Myocyte (in vitro differentiated cells): Measurements from ENCODE around the gene ABCA8. TPM values are rescaled to one million over a fixed set of nuclear protein-coding genes. Genes with fewer than 3 reads are reported as not detected.
A peak's percentile ranks its signal among the peaks of the same experiment; 100 is the strongest.

Experiments
- DNase-seq: peaks from one replicate; pipeline ENCODE4 v3.0.0-alpha.2; 2012; ENCODE audit warnings: low read depth
- total RNA-seq: library from RNA; depleted of rRNA; stranded (reverse); fragments of >200 nt; gene quantifications from 2 replicates; pipeline ENCODE4 v1.2.3, GENCODE V29; 2014

Gene ABCA8
- total RNA-seq, 1 donor from 2014 or later = 0.11 TPM

DNA sequence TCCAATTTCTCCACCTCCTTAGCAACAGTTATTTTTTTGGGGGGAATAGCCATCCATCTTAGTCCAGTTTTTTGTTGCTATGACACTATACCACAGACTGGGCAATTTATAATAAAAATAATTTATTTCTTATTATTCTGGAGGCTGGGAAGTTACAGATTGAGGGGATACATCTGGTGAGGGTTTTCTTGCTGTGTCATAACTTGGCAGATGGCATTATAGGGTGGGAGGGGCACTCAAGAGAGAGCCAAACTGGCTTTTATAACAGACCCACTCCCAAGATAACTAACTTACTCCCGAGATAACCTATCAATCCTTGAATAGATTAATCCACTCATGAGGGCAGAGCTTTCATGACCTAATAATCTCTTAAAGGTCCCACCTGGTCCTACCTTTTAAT lies 84.2 kb downstream of the ABCA8 start:
- DNase-seq = no peak

DNA sequence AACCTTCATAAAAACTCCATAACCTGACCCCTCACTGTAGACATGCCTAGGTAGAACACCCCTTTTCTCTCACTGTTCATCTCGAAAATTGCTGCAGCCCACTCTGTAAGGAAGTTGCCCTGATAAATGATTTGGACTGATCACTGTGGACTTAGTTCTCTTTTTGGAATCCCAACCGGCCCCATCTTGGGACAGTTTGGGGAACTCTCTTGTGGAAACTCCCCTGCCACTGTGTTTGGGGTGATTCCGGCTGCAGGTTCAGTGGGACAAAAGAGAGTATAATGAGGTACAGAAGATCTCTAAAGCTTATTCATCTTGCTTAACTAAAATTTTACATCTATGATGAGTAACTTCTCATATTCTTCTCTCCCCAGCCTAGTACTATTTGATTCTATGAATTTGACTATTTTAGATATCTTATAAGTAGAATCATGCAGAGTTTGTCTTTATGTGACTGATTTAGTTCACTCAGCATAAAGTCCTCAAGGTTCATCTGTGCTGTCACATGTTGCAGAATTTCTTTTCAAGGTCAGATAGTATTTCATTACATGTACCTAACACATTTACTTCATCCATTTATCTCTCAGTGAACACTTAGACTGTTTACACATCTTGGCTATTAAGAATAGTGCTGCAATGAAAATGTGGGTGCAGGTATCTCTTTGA lies 84.9 kb downstream of the ABCA8 start:
- DNase-seq = no peak

- no peak for DNase-seq
Observed at GRCh38 chr17:68868708-68869107, 86.5 kb downstream of the ABCA8 start.

DNA sequence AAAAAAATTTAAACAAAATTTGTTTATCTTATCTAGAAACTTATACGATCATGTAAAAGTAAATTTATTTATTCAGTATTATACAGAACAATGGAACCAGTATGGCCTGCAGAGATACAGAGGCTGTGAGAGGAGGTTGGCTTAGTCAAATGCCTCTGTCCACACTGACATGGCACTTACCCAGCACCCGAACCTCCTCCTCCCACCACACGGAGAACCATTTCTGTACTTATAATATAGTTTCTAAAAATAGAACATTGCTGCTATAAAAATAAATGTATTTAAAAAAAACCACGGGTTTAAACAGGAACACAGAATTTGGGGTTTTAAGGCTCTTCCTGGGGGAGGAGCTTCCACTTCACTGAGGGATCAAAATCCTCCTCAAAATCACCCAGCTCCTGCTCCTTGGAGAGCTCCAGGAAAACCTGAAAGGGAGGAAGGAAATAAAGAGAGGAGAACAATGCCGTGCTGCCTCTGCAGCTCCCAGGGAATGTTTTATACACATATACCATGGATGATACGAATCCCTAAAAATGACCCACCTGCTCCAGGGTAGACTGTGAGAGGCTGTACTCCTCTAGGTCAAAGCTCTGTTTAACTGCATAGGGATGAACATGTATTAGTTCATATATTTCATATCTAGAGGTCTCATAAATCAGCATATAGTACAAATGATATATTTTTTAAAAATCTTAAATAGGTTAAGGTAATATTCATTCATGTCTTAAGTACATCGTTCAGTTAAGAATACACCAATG lies 87.3 kb downstream of the ABCA8 start:
- DNase-seq = no peak

DNA sequence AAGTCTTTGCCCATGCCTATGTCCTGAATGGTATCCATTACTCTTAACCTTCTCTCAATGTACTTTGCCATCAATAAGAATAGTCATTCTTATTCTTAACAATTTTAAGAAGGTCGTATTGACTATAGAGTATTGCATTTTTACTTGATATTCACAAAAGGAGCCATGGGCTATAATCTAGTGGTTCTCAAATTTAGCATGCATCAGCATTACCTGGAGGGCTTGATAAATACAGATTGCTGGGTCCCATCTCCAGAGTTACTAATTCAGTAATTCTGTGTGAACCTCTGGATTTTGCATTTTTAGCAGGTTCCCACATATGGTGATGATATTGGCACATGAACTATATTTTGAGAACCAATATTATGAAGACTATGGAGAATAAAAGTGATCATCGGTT lies 89.6 kb downstream of the ABCA8 start:
- DNase-seq = no peak

- no peak for DNase-seq
Observed at GRCh38 chr17:68863091-68863652, 92.0 kb downstream of the ABCA8 start.

- no peak for DNase-seq
Observed at GRCh38 chr17:68861602-68862001, 93.6 kb downstream of the ABCA8 start.

- no peak for DNase-seq
Observed at GRCh38 chr17:68860941-68861340, 94.3 kb downstream of the ABCA8 start.

GRCh38 chr17:68854452-68854851 lies 100.7 kb downstream of the ABCA8 start:
- no peak for DNase-seq

GRCh38 chr17:68853439-68853838 lies 101.8 kb downstream of the ABCA8 start:
- DNase-seq = no peak

DNA sequence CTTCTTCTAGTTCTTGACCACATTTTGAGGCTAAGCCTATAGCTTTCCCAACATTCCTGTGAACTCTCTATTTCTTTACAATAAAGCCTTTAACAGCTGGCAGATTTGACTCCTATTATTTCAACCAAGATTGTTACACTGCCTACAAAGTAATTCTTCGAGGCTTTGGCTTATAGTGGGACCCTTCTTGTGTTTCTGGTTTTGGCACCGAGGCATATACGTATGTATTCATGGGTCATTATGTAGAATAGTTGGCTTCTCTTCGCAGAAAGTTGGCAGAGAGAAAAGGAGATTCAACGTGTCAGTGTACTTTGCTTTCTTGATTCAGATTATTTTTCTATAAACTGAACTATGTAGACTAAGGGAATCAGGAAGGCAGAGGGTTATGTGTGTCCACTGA lies 102.2 kb downstream of the ABCA8 start:
- no peak for DNase-seq

DNA sequence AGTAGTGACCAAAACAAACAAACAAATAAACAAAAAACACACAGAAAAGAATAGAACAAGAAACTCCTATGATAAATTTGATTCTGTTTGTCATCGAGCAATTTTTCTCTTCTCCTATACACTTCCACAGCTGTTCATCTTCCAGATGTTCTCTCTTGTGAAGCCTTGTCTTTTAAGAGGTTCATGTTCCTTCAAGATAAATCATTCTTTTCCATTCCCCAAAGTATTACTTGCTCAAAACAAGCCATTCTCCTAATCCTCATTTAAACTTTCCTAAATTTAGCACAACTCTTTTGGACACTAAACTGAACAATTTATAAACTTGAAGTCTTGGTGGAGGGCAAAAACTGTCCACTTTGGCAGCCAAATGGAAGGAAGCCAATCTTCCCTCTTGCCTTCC lies 103.3 kb downstream of the ABCA8 start:
- DNase-seq = no peak

GRCh38 chr17:68850749-68851510 lies 104.3 kb downstream of the ABCA8 start:
- no peak for DNase-seq

DNA sequence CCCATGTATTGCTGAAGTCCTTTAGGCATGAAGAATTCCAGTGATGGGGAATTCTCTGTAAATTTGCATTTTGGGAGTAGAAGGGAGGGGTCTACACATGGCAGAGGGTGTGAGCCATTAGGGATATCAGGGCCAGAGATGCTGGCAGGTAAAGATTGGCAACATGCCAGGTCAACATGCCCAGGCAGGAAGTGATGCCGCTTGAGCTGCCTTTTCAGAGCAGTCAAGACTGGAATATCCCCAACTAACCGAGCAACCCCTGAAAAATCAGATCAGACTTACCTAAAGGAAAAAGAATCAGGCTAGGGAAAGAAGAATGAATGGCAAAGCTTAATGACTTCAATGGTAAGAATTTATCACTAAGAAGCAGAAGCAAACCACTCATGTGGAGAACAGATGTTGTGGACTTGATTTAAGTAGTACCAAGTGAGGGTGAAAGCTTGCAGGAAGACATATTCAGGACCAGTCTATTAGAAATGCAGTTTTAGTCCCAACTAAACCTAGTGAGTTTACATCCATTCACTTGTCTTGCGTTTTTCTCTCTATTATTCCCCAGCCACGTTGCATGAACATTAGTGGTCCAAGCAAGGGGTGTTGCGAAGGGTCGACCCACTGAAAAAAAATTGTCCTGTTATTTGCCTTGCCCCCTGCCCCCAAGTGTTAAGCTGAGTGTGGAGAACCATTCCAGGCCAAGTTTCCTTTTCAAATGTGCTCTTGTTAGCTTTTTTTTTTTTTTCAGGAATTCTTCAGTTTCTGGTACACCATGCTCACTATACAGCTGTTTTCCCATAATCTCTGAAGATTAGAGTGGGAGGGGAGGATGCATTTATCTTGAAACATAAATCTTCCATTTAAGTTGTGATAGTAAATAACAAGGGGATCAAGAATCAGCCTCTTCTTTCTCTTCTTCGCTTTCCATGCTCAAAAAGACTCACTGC lies 105.2 kb downstream of the ABCA8 start:
- DNase-seq = no peak

GRCh38 chr17:68847711-68848110 lies 107.5 kb downstream of the ABCA8 start:
- DNase-seq = peak; percentile 79

DNA sequence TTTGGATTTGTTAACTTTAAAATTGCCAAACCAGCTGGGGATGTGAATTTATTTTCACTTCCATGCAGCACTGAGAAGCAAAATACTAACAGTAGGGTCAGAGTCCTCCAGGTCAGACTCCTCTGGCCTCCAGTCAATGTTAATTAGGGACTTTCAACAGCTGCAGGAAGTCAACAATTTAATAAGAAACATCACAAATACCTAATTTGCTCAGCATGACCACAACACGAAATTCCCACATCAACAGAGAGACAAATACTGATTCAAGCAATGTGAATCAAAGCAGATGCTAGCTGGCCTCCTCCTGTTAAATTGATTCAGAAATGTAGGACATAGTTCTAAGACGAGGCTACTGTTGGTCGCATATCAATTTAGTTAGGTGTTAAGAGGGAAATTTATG lies 111.7 kb downstream of the ABCA8 start:
- no peak for DNase-seq

DNA sequence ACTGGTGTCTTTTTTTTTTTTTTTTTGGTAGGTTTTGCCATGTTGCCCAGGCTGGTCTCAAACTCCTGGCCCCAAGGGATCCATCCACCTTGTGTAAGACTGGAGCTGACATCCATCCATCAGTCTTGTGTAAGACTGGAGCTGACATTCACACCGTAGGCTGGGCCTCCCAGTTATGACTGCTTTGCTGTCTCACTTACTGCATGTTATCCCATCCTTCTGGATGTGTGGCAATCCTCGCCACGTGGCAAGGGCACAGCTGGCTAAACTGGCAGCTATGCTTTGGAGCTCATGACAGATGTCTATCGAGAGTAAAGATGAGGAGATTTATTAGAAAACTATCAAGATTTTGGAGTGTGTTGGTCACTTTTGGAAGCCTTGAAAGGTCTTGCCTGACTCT lies 115.1 kb downstream of the ABCA8 start:
- DNase-seq = peak; percentile 59

DNA sequence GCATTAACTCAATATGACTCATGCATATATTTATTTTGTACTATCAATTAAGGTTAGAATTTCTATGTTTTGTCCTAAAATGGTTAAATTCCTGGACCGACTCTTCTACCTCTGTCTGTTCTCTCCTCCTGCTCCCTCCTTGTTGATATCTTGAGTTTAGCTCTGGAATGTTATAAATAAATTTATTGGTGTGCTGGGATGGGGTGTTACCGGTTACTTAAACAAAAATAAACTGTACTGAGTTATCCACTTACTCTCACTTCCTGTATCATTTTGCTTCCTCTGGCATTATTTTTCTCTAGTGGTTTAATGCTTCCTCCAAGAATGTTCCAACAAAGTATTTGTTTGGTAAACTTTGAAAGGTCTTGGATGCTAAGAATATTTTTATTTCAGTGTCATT lies 120.1 kb downstream of the ABCA8 start:
- no peak for DNase-seq

DNA sequence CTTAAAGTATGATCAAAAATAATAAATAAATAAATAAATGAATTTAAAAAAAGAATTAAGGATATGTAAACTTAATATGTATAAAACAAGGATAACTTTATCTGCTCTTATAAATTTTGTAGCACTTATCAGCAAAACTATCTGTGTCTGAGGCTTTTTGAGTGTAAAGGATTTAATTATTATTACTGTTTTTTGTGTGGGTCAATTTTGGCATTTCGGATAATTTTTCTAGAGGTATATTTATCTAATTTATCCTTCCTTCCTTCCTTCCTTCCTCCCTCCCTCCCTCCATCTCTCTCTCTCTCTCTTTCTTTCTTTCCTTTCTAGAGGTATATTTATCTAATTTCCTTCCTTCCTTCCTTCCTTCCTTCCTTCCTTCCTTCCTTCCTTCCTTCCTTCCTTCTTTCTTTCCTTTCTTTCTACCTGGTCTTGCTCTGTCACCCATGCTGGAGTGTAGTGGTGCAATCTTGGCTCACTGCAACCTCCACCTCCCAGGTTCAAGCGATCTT lies 120.8 kb downstream of the ABCA8 start:
- no peak for DNase-seq

DNA sequence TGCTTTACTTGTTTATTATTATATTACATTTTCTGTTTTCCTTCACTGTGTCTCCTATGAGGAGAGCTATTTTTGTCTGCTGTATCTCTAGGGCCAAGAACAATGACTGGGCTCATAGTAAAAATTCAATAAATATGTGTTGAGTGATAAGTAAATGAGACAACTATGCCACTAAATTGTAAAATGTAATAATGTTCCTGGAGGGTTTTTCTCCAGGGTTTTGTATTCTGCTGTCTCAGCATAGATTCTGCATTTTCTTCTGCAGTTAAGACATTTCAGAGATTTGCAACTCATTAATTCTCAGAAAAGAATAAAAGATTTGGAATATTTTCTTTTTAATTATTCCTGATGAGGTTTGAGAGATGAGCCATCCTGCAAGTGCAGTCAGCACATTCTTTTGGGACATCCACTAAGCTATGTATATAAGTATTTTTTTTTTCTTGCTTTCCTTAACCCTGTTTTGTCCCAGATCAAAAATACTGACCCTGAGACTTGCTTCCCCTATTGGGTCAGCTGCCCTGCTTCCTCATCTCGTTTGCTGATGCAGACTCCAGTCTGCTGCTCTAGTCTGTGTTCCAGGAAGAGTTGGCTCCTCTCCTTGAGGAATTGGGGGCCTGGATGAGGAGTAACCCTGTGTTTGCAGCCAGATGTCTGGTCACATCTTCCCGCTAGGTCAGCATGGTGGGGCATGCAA lies 122.9 kb downstream of the ABCA8 start:
- DNase-seq = no peak
